A549 (cell line): ENCODE measurements around the gene P3H1. TPM values are rescaled to one million over a fixed set of nuclear protein-coding genes. Genes with fewer than 3 reads are reported as not detected.

Experiments
- ATAC-seq, 2 experiments: fragments of 200-7000 bp in 1 of 2; fragments of >200 bp in 1 of 2; cut with Nextera tagmentation in 1 of 2; cut with Tn5 transposase in 1 of 2; 3 replicates each; pipeline versions ENCODE4 v1.8.0 to v1.9.1; 2018 to 2020; ENCODE audit warnings: mild to moderate bottlenecking in 1 of 2, moderate library complexity in 1 of 2
- CTCF ChIA-PET: fragments of 300-600 bp; sonication (Branson Sonifier 250); formaldehyde crosslinking; extraction: SDS; loops from one replicate; lab custom pipeline; 2021; ENCODE audit warnings: antibody characterized with exemption, inconsistent platforms; lab: Yijun Ruan, JAX
- POLR2A ChIA-PET: fragments of 350-600 bp; formaldehyde crosslinking; extraction: SDS; loops from one replicate; lab custom pipeline; 2021; ENCODE audit warnings: antibody characterized with exemption, inconsistent platforms; lab: Yijun Ruan, JAX
- DNase-seq, 2 experiments: peaks; one replicate each; pipeline versions ENCODE4 v3.0.0 to v3.0.0-alpha.2; 2011 to 2016; ENCODE audit warnings: low read depth in 1 of 2, low spot score in 1 of 2
- FAIRE-seq: peaks from 2 replicates; lab custom pipeline; 2011; peaks lifted over from hg19 to GRCh38; lab: Jason Lieb, UNC
- H3K27ac ChIP-seq, 2 experiments: fragments of >200 bp; sonication (Bioruptor Twin); formaldehyde crosslinking; 3 replicates each; pipeline ENCODE4 v1.5.1; 2016 to 2017
- H3K4me1 ChIP-seq: fragments of >200 bp; sonication (Bioruptor Twin); formaldehyde crosslinking; 3 replicates; pipeline ENCODE4 v1.6.1; 2016
- H3K4me2 ChIP-seq: fragments of >200 bp; sonication (Bioruptor Twin); formaldehyde crosslinking; 3 replicates; pipeline ENCODE4 v1.6.1; 2016
- H3K4me3 ChIP-seq: fragments of >200 bp; sonication (Bioruptor Twin); formaldehyde crosslinking; 3 replicates; pipeline ENCODE4 v1.5.1; 2016
- H3K9me3 ChIP-seq: fragments of >200 bp; sonication (Bioruptor Twin); formaldehyde crosslinking; 3 replicates; pipeline ENCODE4 v1.6.1; 2016
- BCL3 ChIP-seq: fragments of >200 bp; sonication (Bioruptor Twin); formaldehyde crosslinking; IDR thresholded peaks from 3 replicates; pipeline ENCODE4 v1.6.1; 2016
- CBX8 ChIP-seq: fragments of 200-600 bp; sonication (generic); IDR thresholded peaks from 2 replicates; pipeline ENCODE4 v1.6.1; 2016
- EHF ChIP-seq: fragments of 250-450 bp; sonication (Bioruptor Pico); IDR thresholded peaks from 2 replicates; pipeline ENCODE4 v1.5.0; 2020; ENCODE audit warnings: mild to moderate bottlenecking
- EHMT2 ChIP-seq: fragments of 200-600 bp; sonication (generic); IDR thresholded peaks from 2 replicates; pipeline ENCODE4 v1.6.1; 2016; ENCODE audit warnings: antibody characterized with exemption, low read depth, mild to moderate bottlenecking, moderate library complexity
- ELK1 ChIP-seq: fragments of 150-350 bp; IDR thresholded peaks from 2 replicates; pipeline ENCODE4 v1.6.1; 2014; ENCODE audit warnings: low read depth, mild to moderate bottlenecking, low read length
- ESRRA ChIP-seq: fragments of 150-350 bp; IDR thresholded peaks from 2 replicates; pipeline ENCODE4 v1.6.1; 2014; ENCODE audit warnings: mild to moderate bottlenecking, low read length, borderline replicate concordance
- FOXS1 ChIP-seq: fragments of 250-450 bp; sonication (Bioruptor Pico); IDR thresholded peaks from 2 replicates; pipeline ENCODE4 v1.5.0; 2020; ENCODE audit warnings: mild to moderate bottlenecking, moderate library complexity
- HEYL ChIP-seq: fragments of 250-450 bp; sonication (Bioruptor Pico); IDR thresholded peaks from 2 replicates; pipeline ENCODE4 v1.8.0; 2021; ENCODE audit warnings: mild to moderate bottlenecking, moderate library complexity
- KDM1A ChIP-seq: fragments of 200-600 bp; sonication (generic); IDR thresholded peaks from 2 replicates; pipeline ENCODE4 v1.6.1; 2016; ENCODE audit warnings: low read depth, mild to moderate bottlenecking
- MAFK ChIP-seq: fragments of 450-650 bp; IDR thresholded peaks from 2 replicates; pipeline ENCODE4 v1.6.1; 2014; ENCODE audit not compliant: partially characterized antibody
- MAZ ChIP-seq: fragments of 150-350 bp; IDR thresholded peaks from 2 replicates; pipeline ENCODE4 v1.6.1; 2014; ENCODE audit warnings: antibody characterized with exemption, low read depth, low read length, borderline replicate concordance
- PHF8 ChIP-seq: fragments of 200-600 bp; sonication (generic); IDR thresholded peaks from 2 replicates; pipeline ENCODE4 v1.6.1; 2016; ENCODE audit warnings: low read depth, mild to moderate bottlenecking, antibody characterized with exemption, moderate library complexity, borderline replicate concordance
- POLR2A ChIP-seq: IDR thresholded peaks from 2 replicates; pipeline ENCODE4 v1.6.1; 2012; ENCODE audit warnings: mild to moderate bottlenecking, low read length
- RARB ChIP-seq: fragments of 250-450 bp; sonication (Bioruptor Pico); IDR thresholded peaks from 2 replicates; pipeline ENCODE4 v1.8.0; 2021; ENCODE audit warnings: mild to moderate bottlenecking, moderate library complexity
- RCOR1 ChIP-seq: fragments of 150-350 bp; IDR thresholded peaks from 2 replicates; pipeline ENCODE4 v1.6.1; 2014; ENCODE audit warnings: antibody characterized with exemption, low read length, low read depth
- USF2 ChIP-seq: fragments of 450-650 bp; IDR thresholded peaks from 2 replicates; pipeline ENCODE4 v1.6.1; 2014; ENCODE audit warnings: antibody characterized with exemption
- ZSCAN20 ChIP-seq: fragments of 250-450 bp; sonication (Bioruptor Pico); IDR thresholded peaks from 2 replicates; pipeline ENCODE4 v1.8.0; 2022; ENCODE audit warnings: mild to moderate bottlenecking, moderate library complexity
- WGBS: methylation state at CpG from one replicate; pipeline ENCODE4 v1.1.6; 2017; ENCODE audit errors: missing lambda C conversion rate; 5-methylcytosine and 5-hydroxymethylcytosine counted together
- polyA plus RNA-seq, 4 experiments: library from polyadenylated mRNA; depleted of rRNA in 3 of 4; stranded (reverse); fragments of >200 nt; fragmentation: RNase III in 1 of 4; extraction: RNeasy Plus Mini Kit Qiagen cat#74134 plus additional on column Dnase treatment in 1 of 4; gene quantifications; 2 replicates in 3 of 4; 3 replicates in 1 of 4; pipeline ENCODE4 v1.2.3, GENCODE V29; 2011 to 2017
- TF ChIP-seq, protein P1 (sequence below): fragments of 250-450 bp; sonication (Bioruptor Pico); IDR thresholded peaks from 2 replicates; pipeline ENCODE4 v1.5.0; 2020; ENCODE audit warnings: low read depth, mild to moderate bottlenecking, moderate library complexity

P3H1 gene
- polyA plus RNA-seq, 2 of the 4 experiments (the other 2 are of a cell fraction), result 27.3 to 30.3 TPM

DNA sequence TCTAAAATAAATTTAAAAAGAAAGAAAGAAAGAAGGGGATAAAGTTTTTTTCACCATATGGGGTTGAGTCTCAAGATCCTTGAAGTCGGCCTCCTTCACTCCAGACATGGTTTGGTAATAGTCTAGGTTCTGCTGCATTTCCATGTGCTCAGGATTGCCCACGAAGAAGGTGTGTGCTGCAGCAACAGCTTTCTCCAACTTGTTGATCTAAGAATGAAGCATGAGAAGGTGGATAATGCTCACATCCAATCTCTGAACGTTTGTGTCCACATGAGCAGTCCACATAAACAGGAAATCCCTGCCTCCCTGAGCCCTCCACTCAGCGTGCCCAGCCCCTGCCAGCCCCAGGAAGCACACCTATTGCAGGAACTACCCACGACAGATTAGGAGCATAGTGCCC, 4.6 kb downstream of the P3H1 start (continued):
- no peak for TF ChIP-seq HEYL (CRISPR knock-in tag)
- no peak for TF ChIP-seq BCL3
- TF ChIP-seq FOXS1 (CRISPR knock-in tag), result no peak
- TF ChIP-seq MAFK, result no peak

DNA sequence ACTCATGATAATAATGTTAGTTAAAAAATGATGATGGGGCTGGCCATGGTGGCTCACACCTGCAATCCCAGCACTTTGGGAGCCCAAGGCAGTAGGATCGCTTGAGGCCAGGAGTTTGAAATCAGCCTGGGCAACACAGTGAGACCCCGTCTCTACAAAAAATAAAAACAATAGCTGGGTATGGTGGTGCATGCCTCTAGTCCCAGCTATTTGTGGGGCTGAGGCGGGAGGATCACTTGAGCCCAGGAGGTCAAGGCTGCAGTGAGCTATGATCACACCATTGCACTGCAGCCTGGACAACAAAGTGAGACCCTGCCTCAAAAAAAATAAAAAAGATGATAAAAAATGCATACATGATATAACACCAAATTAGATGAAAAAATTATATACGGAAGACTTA, 5.3 kb downstream of the P3H1 start:
- 93% methylated on average over 4 of the region's 4 CpGs for WGBS
- TF ChIP-seq USF2, result no peak
- no peak for TF ChIP-seq HEYL (CRISPR knock-in tag)
- no peak for TF ChIP-seq RARB (CRISPR knock-in tag)
- Histone ChIP-seq H3K4me1 (peaks cover 13% of the 10 kb centered on the region; the same call in 2 of the 3 replicates), H3K4me3 (no peak overlapping the region), H3K4me2 (no peak overlapping the region), H3K27ac (no peak overlapping the region), H3K9me3 (no peaks in the 10 kb centered on the region)
- FAIRE-seq (no peak), ATAC-seq (no peak), DNase-seq (no peak)
- POLR2A ChIA-PET, result no interaction called here
- CTCF ChIA-PET, result interaction anchor here (2.0 kb wide), 1 partner anchor 9 kb away, joined by 5 read pairs; no protein-coding TSS in a partner anchor

GRCh38 chr1:42759114-42759513, 7.7 kb downstream of the P3H1 start:
- no peaks in the 10 kb centered on the region; the same call in 2 of the 3 replicates for H3K4me1 ChIP-seq
- no peak overlapping the region for H3K4me3 ChIP-seq
- H3K9me3 ChIP-seq, result no peaks in the 10 kb centered on the region
- no peak overlapping the region for H3K4me2 ChIP-seq
- DNase-seq, result no peak
- ChIA-PET POLR2A (no interaction called here), CTCF (interaction anchor here (1.2 to 5.2 kb wide), 3 partner anchors 10 to 26 kb away, joined by 3 to 21 read pairs (median 3); no protein-coding TSS in a partner anchor)
- TF ChIP-seq ESRRA, result no peak
- no peak for TF ChIP-seq MAZ
- TF ChIP-seq ZSCAN20 (CRISPR knock-in tag), result no peak
- TF ChIP-seq POLR2A, result no peak
- TF ChIP-seq EHF (CRISPR knock-in tag), result no peak
- TF ChIP-seq, protein P1, sequence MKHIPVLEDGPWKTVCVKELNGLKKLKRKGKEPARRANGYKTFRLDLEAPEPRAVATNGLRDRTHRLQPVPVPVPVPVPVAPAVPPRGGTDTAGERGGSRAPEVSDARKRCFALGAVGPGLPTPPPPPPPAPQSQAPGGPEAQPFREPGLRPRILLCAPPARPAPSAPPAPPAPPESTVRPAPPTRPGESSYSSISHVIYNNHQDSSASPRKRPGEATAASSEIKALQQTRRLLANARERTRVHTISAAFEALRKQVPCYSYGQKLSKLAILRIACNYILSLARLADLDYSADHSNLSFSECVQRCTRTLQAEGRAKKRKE, result no peak
- no peak for TF ChIP-seq PHF8
- TF ChIP-seq ELK1, result no peak
- no peak for TF ChIP-seq HEYL (CRISPR knock-in tag)
- TF ChIP-seq CBX8, result no peak
- no peak for TF ChIP-seq RCOR1
- TF ChIP-seq BCL3, result no peak
- H3K27ac ChIP-seq, result no peak overlapping the region
- FAIRE-seq, result no peak
- 76% methylated on average over 9 of the region's 9 CpGs for WGBS
- ATAC-seq, result peak in 1 of 2 experiments; percentile 53; a peak in 2 of 6 replicates

GRCh38 chr1:42758641-42759040, 8.2 kb downstream of the P3H1 start:
- no peak overlapping the region for H3K4me3 ChIP-seq
- H3K27ac ChIP-seq, result no peak overlapping the region
- no peaks in the 10 kb centered on the region for H3K4me1 ChIP-seq
- no peak for DNase-seq
- CTCF ChIA-PET, result interaction anchor here (1.2 to 5.2 kb wide), 3 partner anchors 11 to 26 kb away, joined by 3 to 21 read pairs (median 3); no protein-coding TSS in a partner anchor
- POLR2A ChIA-PET, result no interaction called here
- H3K9me3 ChIP-seq, result no peaks in the 10 kb centered on the region
- FAIRE-seq, result no peak
- no peak overlapping the region for H3K4me2 ChIP-seq
- ATAC-seq, result no peak
- TF ChIP-seq PHF8 (no peak), FOXS1 (CRISPR knock-in tag) (no peak), EHMT2 (no peak), KDM1A (no peak)
- WGBS, result 90% methylated on average over 3 of the region's 3 CpGs
